H1 (cell line): ENCODE results near the gene NUP188. TPM values are rescaled to one million over a fixed set of nuclear protein-coding genes. Genes with fewer than 3 reads are reported as not detected.

Source experiments
- CTCF ChIA-PET: fragments of 300-600 bp; sonication (Branson Sonifier 250); formaldehyde crosslinking; loops from one replicate; lab custom pipeline; 2021; ENCODE audit not compliant: partially characterized antibody; lab: Charles Lee
- POLR2A ChIA-PET: fragments of 300-600 bp; sonication (Branson Sonifier 250); formaldehyde crosslinking; loops from one replicate; lab custom pipeline; 2021; ENCODE audit warnings: inconsistent platforms; ENCODE audit not compliant: partially characterized antibody; lab: Charles Lee
- DNase-seq, 2 experiments: peaks; one replicate each; pipeline versions ENCODE4 v3.0.0 to v3.0.0-alpha.2; 2010 to 2022; ENCODE audit warnings: low spot score in 2 of 2, low read depth in 1 of 2, mixed read lengths in 1 of 2
- FAIRE-seq: peaks from 2 replicates; lab custom pipeline; 2011; peaks lifted over from hg19 to GRCh38; lab: Jason Lieb, UNC
- H2AFZ ChIP-seq: 2 replicates; pipeline ENCODE4 v1.8.1; 2012; ENCODE audit warnings: low read length, inconsistent platforms
- H2AK5ac ChIP-seq: 2 replicates; pipeline ENCODE4 v1.6.1; 2013; ENCODE audit warnings: low read depth, low read length
- H2BK120ac ChIP-seq: replicated peaks from 2 replicates; pipeline ENCODE3; 2013; ENCODE audit warnings: low read depth, low read length, inconsistent platforms
- H2BK12ac ChIP-seq: 2 replicates; pipeline ENCODE4 v1.6.1; 2013; ENCODE audit warnings: low read depth, low read length
- H2BK15ac ChIP-seq: 2 replicates; pipeline ENCODE4 v1.6.1; 2013; ENCODE audit warnings: low read length
- H2BK20ac ChIP-seq: 2 replicates; pipeline ENCODE4 v1.6.1; 2013; ENCODE audit warnings: low read length
- H2BK5ac ChIP-seq: 2 replicates; pipeline ENCODE4 v1.6.1; 2013; ENCODE audit warnings: low read depth, low read length
- H3K14ac ChIP-seq: 2 replicates; pipeline ENCODE4 v1.6.1; 2013; ENCODE audit warnings: inconsistent platforms; ENCODE audit not compliant: insufficient read length
- H3K18ac ChIP-seq: 2 replicates; pipeline ENCODE4 v1.6.1; 2013; ENCODE audit warnings: low read length; ENCODE audit errors: extremely low read depth
- H3K23ac ChIP-seq: 2 replicates; pipeline ENCODE4 v1.6.1; 2013; ENCODE audit warnings: inconsistent platforms; ENCODE audit not compliant: insufficient read length
- H3K23me2 ChIP-seq: 2 replicates; pipeline ENCODE4 v1.6.1; 2013; ENCODE audit warnings: low read depth, low read length
- H3K27ac ChIP-seq: 2 replicates; pipeline ENCODE4 v1.6.1; 2011; ENCODE audit warnings: low read depth, low read length, inconsistent platforms
- H3K27me3 ChIP-seq, 4 experiments: replicated peaks in 1 of 4; 1 replicate in 1 of 4; 2 replicates in 3 of 4; pipeline versions ENCODE4 v1.6.1 to v1.8.1; 2011 to 2013; ENCODE audit warnings: low read length in 3 of 4, mild to moderate bottlenecking in 3 of 4, inconsistent platforms in 2 of 4, mixed read lengths in 2 of 4, moderate library complexity in 1 of 4; ENCODE audit not compliant: control insufficient read depth in 3 of 4, insufficient read depth in 3 of 4; ENCODE audit errors: extremely low read depth in 1 of 4
- H3K36me3 ChIP-seq, 4 experiments: 2 replicates each; pipeline versions ENCODE4 v1.6.1 to v1.8.1; 2011 to 2013; ENCODE audit warnings: mild to moderate bottlenecking in 4 of 4, low read length in 3 of 4, moderate library complexity in 2 of 4, control low read depth in 1 of 4, inconsistent platforms in 1 of 4; ENCODE audit not compliant: insufficient read depth in 4 of 4, control insufficient read depth in 2 of 4
- H3K4ac ChIP-seq: replicated peaks from 2 replicates; pipeline ENCODE3; 2013; ENCODE audit warnings: low read length, low read depth, mixed read lengths, inconsistent platforms; ENCODE audit not compliant: insufficient read length
- H3K4me1 ChIP-seq, 4 experiments: replicated peaks in 1 of 4; 1 replicate in 1 of 4; 2 replicates in 3 of 4; pipeline versions ENCODE4 v1.6.1 to v1.8.1; 2011 to 2013; ENCODE audit warnings: low read length in 3 of 4, inconsistent platforms in 2 of 4, mixed read lengths in 1 of 4; ENCODE audit not compliant: insufficient read depth in 4 of 4, control insufficient read depth in 3 of 4
- H3K4me2 ChIP-seq, 2 experiments: 2 replicates each; pipeline versions ENCODE4 v1.6.1 to v1.8.1; 2011 to 2013; ENCODE audit warnings: low read depth in 2 of 2, low read length in 2 of 2, control low read depth in 1 of 2, inconsistent platforms in 1 of 2, mild to moderate bottlenecking in 1 of 2; ENCODE audit not compliant: insufficient read depth in 1 of 2
- H3K4me3 ChIP-seq, 4 experiments: fragments of 200-600, 300-600 bp in 1 of 4; sonication (generic), shearing (Covaris generic), sonication (Bioruptor Twin) in 1 of 4; 2 replicates each; pipeline versions ENCODE4 v1.5.1 to v1.8.1; 2011 to 2016; ENCODE audit warnings: low read length in 4 of 4, low read depth in 3 of 4, control low read depth in 2 of 4, inconsistent platforms in 2 of 4, mild to moderate bottlenecking in 2 of 4, mixed read lengths in 1 of 4, moderate library complexity in 1 of 4; ENCODE audit not compliant: insufficient read depth in 2 of 4; ENCODE audit errors: extremely low read depth in 1 of 4
- H3K56ac ChIP-seq: replicated peaks from 2 replicates; pipeline ENCODE3; 2013; ENCODE audit warnings: low read depth, mild to moderate bottlenecking, mixed read lengths, low read length, inconsistent platforms; ENCODE audit not compliant: insufficient read length
- H3K79me1 ChIP-seq: 2 replicates; pipeline ENCODE4 v1.6.1; 2013; ENCODE audit warnings: low read depth, low read length, control low read depth
- H3K79me2 ChIP-seq, 2 experiments: 2 replicates each; pipeline versions ENCODE4 v1.6.1 to v1.8.1; 2012 to 2013; ENCODE audit warnings: low read length in 2 of 2, mild to moderate bottlenecking in 2 of 2, inconsistent platforms in 1 of 2; ENCODE audit not compliant: insufficient read depth in 2 of 2, control insufficient read depth in 1 of 2
- H3K9ac ChIP-seq, 4 experiments: replicated peaks in 1 of 4; 1 replicate in 1 of 4; 2 replicates in 3 of 4; pipeline versions ENCODE4 v1.6.1 to v1.8.1; 2011 to 2013; ENCODE audit warnings: low read depth in 3 of 4, low read length in 3 of 4, control low read depth in 2 of 4, mild to moderate bottlenecking in 2 of 4, moderate library complexity in 2 of 4, inconsistent platforms in 1 of 4; ENCODE audit errors: extremely low read depth in 1 of 4
- H3K9me3 ChIP-seq, 2 experiments: 2 replicates each; pipeline versions ENCODE4 v1.6.1 to v1.8.1; 2012 to 2013; ENCODE audit warnings: mild to moderate bottlenecking in 2 of 2, moderate library complexity in 2 of 2, control low read depth in 1 of 2, inconsistent platforms in 1 of 2, low read depth in 1 of 2, low read length in 1 of 2, mixed read lengths in 1 of 2; ENCODE audit not compliant: insufficient read depth in 2 of 2
- H4K20me1 ChIP-seq, 2 experiments: replicated peaks in 1 of 2; 2 replicates each; pipeline versions ENCODE3 to v1.8.1; 2011 to 2013; ENCODE audit warnings: inconsistent platforms in 2 of 2, low read length in 2 of 2, mild to moderate bottlenecking in 1 of 2; ENCODE audit not compliant: insufficient read depth in 2 of 2, control insufficient read depth in 1 of 2
- H4K5ac ChIP-seq: 2 replicates; pipeline ENCODE4 v1.6.1; 2013; ENCODE audit warnings: low read length, low read depth, mixed read lengths, inconsistent platforms; ENCODE audit not compliant: insufficient read length
- H4K8ac ChIP-seq: 2 replicates; pipeline ENCODE4 v1.8.0; 2013; ENCODE audit warnings: mild to moderate bottlenecking, moderate library complexity, low read length, inconsistent platforms; ENCODE audit not compliant: insufficient read depth; ENCODE audit errors: extremely low read depth
- H4K91ac ChIP-seq: replicated peaks from 2 replicates; pipeline ENCODE3; 2013; ENCODE audit warnings: low read length, mixed read lengths, inconsistent platforms; ENCODE audit not compliant: insufficient read length
- BCL11A ChIP-seq, 2 experiments: IDR thresholded peaks; one replicate each; pipeline ENCODE4 v1.6.1; 2011; ENCODE audit warnings: low read depth in 2 of 2, low read length in 2 of 2, mild to moderate bottlenecking in 2 of 2
- CBX8 ChIP-seq: fragments of 300-800, 300-1000 bp; sonication (generic); IDR thresholded peaks from 2 replicates; pipeline ENCODE4 v1.7.1; 2016; ENCODE audit warnings: low read depth, low read length, borderline replicate concordance
- E2F6 ChIP-seq: IDR thresholded peaks from 2 replicates; pipeline ENCODE4 v1.6.1; 2012; ENCODE audit warnings: inconsistent platforms
- GABPA ChIP-seq: IDR thresholded peaks from 2 replicates; pipeline ENCODE4 v1.6.1; 2011; ENCODE audit warnings: mild to moderate bottlenecking, low read length, moderate library complexity, borderline replicate concordance; ENCODE audit not compliant: insufficient read depth
- GTF2F1 ChIP-seq: IDR thresholded peaks from 2 replicates; pipeline ENCODE4 v1.6.1; 2012; ENCODE audit warnings: low read depth, low read length, improper control_type of control experiment, borderline replicate concordance
- POLR2A ChIP-seq, 2 experiments: IDR thresholded peaks; 1 replicate in 1 of 2; 2 replicates in 1 of 2; pipeline ENCODE4 v1.6.1; 2011; ENCODE audit warnings: low read depth in 2 of 2, low read length in 2 of 2, mild to moderate bottlenecking in 2 of 2; ENCODE audit errors: control extremely low read depth in 1 of 2
- RBBP5 ChIP-seq: IDR thresholded peaks from 2 replicates; pipeline ENCODE4 v1.7.1; 2012; ENCODE audit warnings: low read depth, mild to moderate bottlenecking, inconsistent platforms, low read length, moderate library complexity, borderline replicate concordance
- RXRA ChIP-seq: IDR thresholded peaks from 2 replicates; pipeline ENCODE4 v1.6.1; 2011; ENCODE audit warnings: low read depth, mild to moderate bottlenecking, low read length, moderate library complexity; ENCODE audit not compliant: insufficient read depth
- SRF ChIP-seq: IDR thresholded peaks from 2 replicates; pipeline ENCODE4 v1.6.1; 2011; ENCODE audit warnings: mild to moderate bottlenecking, low read depth, low read length, moderate library complexity
- TCF12 ChIP-seq: IDR thresholded peaks from 2 replicates; pipeline ENCODE4 v1.6.1; 2011; ENCODE audit warnings: low read depth, mild to moderate bottlenecking, low read length
- WGBS, 2 experiments: shearing (Covaris generic) in 1 of 2; methylation state at CpG; one replicate each; pipeline versions ENCODE4 v1.1.6 to v1.1.7; 2013 to 2015; ENCODE audit warnings: low lambda C conversion rate in 2 of 2, mixed read lengths in 2 of 2, inconsistent platforms in 1 of 2, low coverage in 1 of 2, missing lambda C conversion rate in 1 of 2; ENCODE audit not compliant: insufficient replicate concordance in 2 of 2, insufficient coverage in 1 of 2, insufficient read length in 1 of 2; ENCODE audit errors: extremely low coverage in 1 of 2, missing lambda C conversion rate in 1 of 2; 5-methylcytosine and 5-hydroxymethylcytosine counted together
- polyA plus RNA-seq, 7 experiments: library from polyadenylated mRNA; depleted of rRNA in 3 of 7; stranded (reverse) in 5 of 7; unstranded in 2 of 7; fragments of >200 nt in 5 of 7; fragments of 200-250 nt in 2 of 7; gene quantifications; 1 replicate in 5 of 7; 2 replicates in 1 of 7; 4 replicates in 1 of 7; pipeline versions ENCODE4 v1.2.1 to v1.2.3, GENCODE V29; 2011 to 2013; ENCODE audit warnings: missing spikeins in 2 of 7, mixed read lengths in 2 of 7
- total RNA-seq: library from RNA; stranded (reverse); fragmentation: NEBNext Ultra II Directional; extraction: Animal tissue kit (Norgen Biotek cat#: 25700); gene quantifications from 2 replicates; pipeline ENCODE4 v1.2.1, GENCODE V29; 2021
- TF ChIP-seq, protein P1 (sequence below): IDR thresholded peaks from 2 replicates; pipeline ENCODE4 v1.6.1; 2012; ENCODE audit warnings: inconsistent platforms

The NUP188 gene
- total and polyA plus RNA-seq, 2 of the 8 experiments (the other 6 are each of a cell fraction or from before 2014, with no cell fraction given): 90.1 to 111 TPM

- Histone ChIP-seq H3K36me3 (no peaks in the 10 kb centered on the region), H3K79me2 (no peaks in the 10 kb centered on the region), H4K8ac (no peak overlapping the region), H3K27ac (no peak overlapping the region), H3K4me2 (no peak overlapping the region), H3K9me3 (no peaks in the 10 kb centered on the region), H3K23me2 (no peaks in the 10 kb centered on the region), H2BK120ac (no peak overlapping the region), H2BK5ac (no peak overlapping the region), H4K5ac (no peak overlapping the region), H3K23ac (no peak overlapping the region), H3K4me1 (no peaks in the 10 kb centered on the region), H2BK15ac (no peak overlapping the region), H3K4me3 (no peak overlapping the region), H3K27me3 (no peaks in the 10 kb centered on the region), H3K14ac (no peak overlapping the region), H2AFZ (no peak overlapping the region), H3K79me1 (no peaks in the 10 kb centered on the region), H4K91ac (no peak overlapping the region), H3K18ac (no peak overlapping the region), H4K20me1 (no peaks in the 10 kb centered on the region), H2AK5ac (no peak overlapping the region), H2BK20ac (no peak overlapping the region), H3K9ac (no peak overlapping the region), H3K4ac (no peak overlapping the region), H2BK12ac (no peak overlapping the region), H3K56ac (no peak overlapping the region)
- DNase-seq (no peak), FAIRE-seq (no peak)
- ChIA-PET POLR2A (interaction anchor here (0.6 to 1.6 kb wide), 3 partner anchors 8 to 175 kb away, joined by 3 read pairs; no protein-coding TSS in a partner anchor), CTCF (interaction anchor here (0.5 to 2.6 kb wide), 8 partner anchors 8 to 689 kb away, joined by 3 to 11 read pairs (median 3); no protein-coding TSS in a partner anchor)
- 84% methylated on average over 11 of the region's 11 CpGs; no CpG with 5 or more reads in 1 of the 2 experiments for WGBS, 2 experiments
- TF ChIP-seq RBBP5 (no peak), RXRA (no peak), SRF (no peak), TCF12 (no peak), BCL11A (IDR thresholded peaks at IDR 0.05; ENCODE audit: low read depth in 2 of 2, low read length in 2 of 2) (no peak), GTF2F1 (no peak), POLR2A (IDR thresholded peaks at IDR 0.05; ENCODE audit: control extremely low read depth in 1 of 2, low read depth in 2 of 2, low read length in 2 of 2) (no peak), CBX8 (no peak), GABPA (no peak), E2F6 (no peak)
- TF ChIP-seq, protein P1, sequence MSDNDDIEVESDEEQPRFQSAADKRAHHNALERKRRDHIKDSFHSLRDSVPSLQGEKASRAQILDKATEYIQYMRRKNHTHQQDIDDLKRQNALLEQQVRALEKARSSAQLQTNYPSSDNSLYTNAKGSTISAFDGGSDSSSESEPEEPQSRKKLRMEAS: no peak
Measured at GRCh38 chr9:128936171-128936865, 11.2 kb upstream of the NUP188 start.
